Endothelial cell of umbilical vein (primary cell): ENCODE data around the gene CYP39A1. TPM values are rescaled to one million over a fixed set of nuclear protein-coding genes. Genes with fewer than 3 reads are reported as not detected.

Experiments
- BruUV-seq: library from RNA; stranded (reverse); fragments of 400-500 nt; replicated peaks from 2 replicates; lab custom pipeline; 2021; lab: Mats Ljungman, UMichigan
- CTCF ChIA-PET: fragments of 300-600, 350-600 bp; sonication (Branson Sonifier 250); formaldehyde crosslinking; loops from one replicate; lab custom pipeline; 2021; ENCODE audit warnings: antibody characterized with exemption, inconsistent platforms; lab: Charles Lee
- POLR2A ChIA-PET: fragments of 300-600, 350-600 bp; sonication (Branson Sonifier 250); formaldehyde crosslinking; loops from one replicate; lab custom pipeline; 2021; ENCODE audit warnings: antibody characterized with exemption, inconsistent platforms; lab: Charles Lee
- DNase-seq: peaks from one replicate; pipeline ENCODE4 v3.0.0-alpha.2; 2011; ENCODE audit warnings: low read depth, low spot score
- FAIRE-seq: peaks from 2 replicates; lab custom pipeline; 2011; peaks lifted over from hg19 to GRCh38; lab: Jason Lieb, UNC
- H2AFZ ChIP-seq: 2 replicates; pipeline ENCODE4 v1.6.0; 2012; ENCODE audit warnings: low read depth, low read length, control low read depth, inconsistent platforms
- H3K27ac ChIP-seq: 2 replicates; pipeline ENCODE4 v1.5.1; 2011; ENCODE audit warnings: low read depth, mild to moderate bottlenecking, control low read depth, low read length, moderate library complexity; ENCODE audit not compliant: insufficient read depth
- H3K27me3 ChIP-seq, 2 experiments: 2 replicates each; pipeline versions ENCODE4 v1.6.0 to v1.6.1; 2011; ENCODE audit warnings: low read length in 2 of 2, mixed read lengths in 1 of 2; ENCODE audit not compliant: control insufficient read depth in 2 of 2, insufficient read depth in 2 of 2
- H3K36me3 ChIP-seq, 2 experiments: 2 replicates in 1 of 2; 3 replicates in 1 of 2; pipeline ENCODE4 v1.5.1; 2011; ENCODE audit warnings: low read length in 2 of 2, mild to moderate bottlenecking in 1 of 2, moderate library complexity in 1 of 2; ENCODE audit not compliant: control insufficient read depth in 2 of 2, insufficient read depth in 2 of 2; ENCODE audit errors: extremely low read depth in 1 of 2
- H3K4me1 ChIP-seq: 3 replicates; pipeline ENCODE4 v1.5.1; 2011; ENCODE audit warnings: mild to moderate bottlenecking, low read length; ENCODE audit not compliant: control insufficient read depth, insufficient read depth; ENCODE audit errors: extremely low read depth
- H3K4me2 ChIP-seq: 2 replicates; pipeline ENCODE4 v1.6.1; 2011; ENCODE audit warnings: low read length, control low read depth, mixed read lengths; ENCODE audit not compliant: insufficient read depth
- H3K4me3 ChIP-seq, 3 experiments: fragments of 200-600 bp in 1 of 3; sonication (generic), shearing (Covaris generic) in 1 of 3; replicated peaks in 1 of 3; 2 replicates each; pipeline ENCODE4 v1.5.1; 2011 to 2016; ENCODE audit warnings: control low read depth in 3 of 3, low read length in 3 of 3, mild to moderate bottlenecking in 2 of 3, inconsistent platforms in 1 of 3, low read depth in 1 of 3, moderate library complexity in 1 of 3; ENCODE audit not compliant: insufficient read depth in 1 of 3
- H3K79me2 ChIP-seq: 2 replicates; pipeline ENCODE4 v1.6.0; 2012; ENCODE audit warnings: low read length, inconsistent platforms; ENCODE audit not compliant: control insufficient read depth, insufficient read depth
- H3K9ac ChIP-seq: replicated peaks from 2 replicates; pipeline ENCODE3; 2011; ENCODE audit warnings: low read length, control low read depth; ENCODE audit not compliant: insufficient read depth; ENCODE audit errors: extremely low read depth
- H3K9me1 ChIP-seq: replicated peaks from 3 replicates; pipeline ENCODE4 v1.6.0; 2011; ENCODE audit warnings: mild to moderate bottlenecking, low read length; ENCODE audit not compliant: control insufficient read depth, insufficient read depth; ENCODE audit errors: extremely low read depth
- H3K9me3 ChIP-seq: replicated peaks from 2 replicates; pipeline ENCODE4 v1.5.1; 2012; ENCODE audit warnings: low read length, inconsistent platforms; ENCODE audit not compliant: control insufficient read depth, insufficient read depth
- H4K20me1 ChIP-seq: replicated peaks from 2 replicates; pipeline ENCODE3; 2011; ENCODE audit warnings: mild to moderate bottlenecking, low read length; ENCODE audit not compliant: control insufficient read depth, insufficient read depth; ENCODE audit errors: extremely low read depth
- EZH2 ChIP-seq: IDR thresholded peaks from 2 replicates; pipeline ENCODE4 v1.6.1; 2012; ENCODE audit warnings: borderline replicate concordance, low read depth, mild to moderate bottlenecking, moderate library complexity, low read length, inconsistent platforms; ENCODE audit not compliant: severe bottlenecking
- FOS ChIP-seq: IDR thresholded peaks from 2 replicates; pipeline ENCODE4 v1.6.1; 2011; ENCODE audit warnings: mild to moderate bottlenecking, low read length, moderate library complexity, borderline replicate concordance; ENCODE audit not compliant: insufficient read depth
- JUN ChIP-seq: IDR thresholded peaks from 2 replicates; pipeline ENCODE4 v1.6.1; 2011; ENCODE audit warnings: borderline replicate concordance, low read depth; ENCODE audit not compliant: insufficient read length, insufficient read depth
- MYC ChIP-seq: IDR thresholded peaks from one replicate; pipeline ENCODE4 v1.6.1; 2011; ENCODE audit warnings: mild to moderate bottlenecking, low read depth, low read length
- POLR2A ChIP-seq: IDR thresholded peaks from 2 replicates; pipeline ENCODE4 v1.6.1; 2012; ENCODE audit warnings: low read depth, mild to moderate bottlenecking, control low read depth, low read length
- dilution Hi-C: fragments of 300-500 bp; cut with MboI; formaldehyde crosslinking; loops from one replicate; pipeline ENCODE4 v1.15.0; 2019; ENCODE audit warnings: low sequenced_read_pairs; ENCODE audit not compliant: extremely low pct_ligation_motif_present
- intact Hi-C: fragments of 100-400 bp; cut with micrococcal nuclease; formaldehyde crosslinking; loops from one replicate; pipeline ENCODE4 v1.10.0; 2022
- polyA plus RNA-seq, 4 experiments: library from polyadenylated mRNA; depleted of rRNA in 3 of 4; stranded (reverse) in 3 of 4; unstranded in 1 of 4; fragments of >200 nt; gene quantifications; 2 replicates each; pipeline versions ENCODE4 v1.2.1 to v1.2.3, GENCODE V29; 2011 to 2012; ENCODE audit warnings: missing spikeins in 1 of 4
- total RNA-seq: library from RNA; stranded (reverse); gene quantifications from 2 replicates; pipeline ENCODE4 v1.2.3, GENCODE V29; 2021
- TF ChIP-seq, protein P1 (sequence below): IDR thresholded peaks from 2 replicates; pipeline ENCODE4 v1.6.1; 2011; ENCODE audit not compliant: insufficient read depth, insufficient read length
- TF ChIP-seq, protein P2 (sequence below), 2 donors: IDR thresholded peaks; 1 replicate in 1 of 2; 2 replicates in 1 of 2; pipeline ENCODE4 v1.5.1; 2011; ENCODE audit warnings: low read length in 2 of 2, mild to moderate bottlenecking in 2 of 2, moderate library complexity in 2 of 2, control low read depth in 1 of 2, inconsistent platforms in 1 of 2, low read depth in 1 of 2; ENCODE audit not compliant: insufficient read depth in 1 of 2; ENCODE audit errors: extremely low read depth in 1 of 2

The CYP39A1 gene
- total and polyA plus RNA-seq, 2 donors (not counting 3 experiments of a cell fraction or from before 2014, with no cell fraction given) = not detected

DNA sequence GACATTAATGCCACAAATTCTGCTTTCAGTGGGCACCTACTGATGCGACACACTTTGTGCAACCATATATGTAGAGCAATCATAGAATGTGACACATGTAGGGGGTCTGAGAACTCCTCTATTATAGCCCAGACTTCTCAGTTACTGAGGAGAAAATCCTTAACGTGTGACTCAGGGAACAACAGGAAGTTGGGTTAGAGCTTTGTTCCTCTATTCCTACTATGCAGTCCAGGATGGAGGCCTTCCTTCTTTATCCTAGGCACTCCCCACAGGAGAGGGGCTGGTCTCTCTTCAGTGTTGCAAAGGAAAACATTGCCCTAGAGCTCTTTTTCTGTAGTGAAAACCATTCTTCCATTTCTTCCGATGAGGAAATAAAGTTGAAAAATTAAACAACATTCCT, 121.7 kb downstream of the CYP39A1 start:
- no peaks in the 10 kb centered on the region for H3K9me3 ChIP-seq
- H3K4me2 ChIP-seq = no peak overlapping the region
- H3K9me1 ChIP-seq = no peaks in the 10 kb centered on the region
- FAIRE-seq = no peak
- CTCF ChIA-PET = no interaction called here
- H3K27me3 ChIP-seq = no peaks in the 10 kb centered on the region
- H4K20me1 ChIP-seq = no peaks in the 10 kb centered on the region
- dilution Hi-C loops = no loop called here
- POLR2A ChIA-PET = no interaction called here
- BruUV-seq = no TSS peak
- no peaks in the 10 kb centered on the region for H3K36me3 ChIP-seq
- DNase-seq = no peak
- no peaks in the 10 kb centered on the region for H3K79me2 ChIP-seq
- H3K4me1 ChIP-seq = no peaks in the 10 kb centered on the region
- no peak overlapping the region for H2AFZ ChIP-seq
- intact Hi-C loops = no loop called here
- no peak overlapping the region for H3K27ac ChIP-seq
- H3K9ac ChIP-seq = no peak overlapping the region
- no peak overlapping the region for H3K4me3 ChIP-seq
- TF ChIP-seq, protein P1, sequence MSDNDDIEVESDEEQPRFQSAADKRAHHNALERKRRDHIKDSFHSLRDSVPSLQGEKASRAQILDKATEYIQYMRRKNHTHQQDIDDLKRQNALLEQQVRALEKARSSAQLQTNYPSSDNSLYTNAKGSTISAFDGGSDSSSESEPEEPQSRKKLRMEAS = no peak
- TF ChIP-seq EZH2 = no peak
- no peak for TF ChIP-seq FOS
- TF ChIP-seq POLR2A = no peak
- TF ChIP-seq, protein P2, sequence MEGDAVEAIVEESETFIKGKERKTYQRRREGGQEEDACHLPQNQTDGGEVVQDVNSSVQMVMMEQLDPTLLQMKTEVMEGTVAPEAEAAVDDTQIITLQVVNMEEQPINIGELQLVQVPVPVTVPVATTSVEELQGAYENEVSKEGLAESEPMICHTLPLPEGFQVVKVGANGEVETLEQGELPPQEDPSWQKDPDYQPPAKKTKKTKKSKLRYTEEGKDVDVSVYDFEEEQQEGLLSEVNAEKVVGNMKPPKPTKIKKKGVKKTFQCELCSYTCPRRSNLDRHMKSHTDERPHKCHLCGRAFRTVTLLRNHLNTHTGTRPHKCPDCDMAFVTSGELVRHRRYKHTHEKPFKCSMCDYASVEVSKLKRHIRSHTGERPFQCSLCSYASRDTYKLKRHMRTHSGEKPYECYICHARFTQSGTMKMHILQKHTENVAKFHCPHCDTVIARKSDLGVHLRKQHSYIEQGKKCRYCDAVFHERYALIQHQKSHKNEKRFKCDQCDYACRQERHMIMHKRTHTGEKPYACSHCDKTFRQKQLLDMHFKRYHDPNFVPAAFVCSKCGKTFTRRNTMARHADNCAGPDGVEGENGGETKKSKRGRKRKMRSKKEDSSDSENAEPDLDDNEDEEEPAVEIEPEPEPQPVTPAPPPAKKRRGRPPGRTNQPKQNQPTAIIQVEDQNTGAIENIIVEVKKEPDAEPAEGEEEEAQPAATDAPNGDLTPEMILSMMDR (IDR thresholded peaks at IDR 0.05; ENCODE audit: extremely low read depth in 1 of 2, insufficient read depth in 1 of 2, low read depth in 1 of 2, low read length in 2 of 2) = no peak
- no peak for TF ChIP-seq MYC
- TF ChIP-seq JUN = no peak
